CD4-positive, CD25-positive, alpha-beta regulatory T cell (primary cell): Measurements from ENCODE around the gene NBAS. TPM values are rescaled to one million over a fixed set of nuclear protein-coding genes. Genes with fewer than 3 reads are reported as not detected.

ENCODE experiments used
- ATAC-seq, 2 donors: fragments of 150-1000 bp; cut with Tn5 transposase; one replicate each; pipeline ENCODE4 v1.10.0; 2021; ENCODE audit warnings: low read depth in 2 of 2, moderate number of reproducible peaks in 2 of 2, moderate library complexity in 1 of 2
- DNase-seq, 3 donors: peaks; one replicate each; pipeline versions ENCODE4 v3.0.0 to v3.0.0-alpha.2; 2012 to 2022; ENCODE audit warnings: mixed read lengths in 1 of 3
- H3K27ac ChIP-seq: one replicate; pipeline ENCODE4 v1.7.0; 2013; ENCODE audit warnings: mild to moderate bottlenecking, low read length; ENCODE audit not compliant: insufficient read depth, poor library complexity, severe bottlenecking
- H3K27me3 ChIP-seq: one replicate; pipeline ENCODE4 v1.7.0; 2013; ENCODE audit warnings: low read length; ENCODE audit not compliant: control insufficient read depth, insufficient read depth
- H3K36me3 ChIP-seq: one replicate; pipeline ENCODE4 v1.7.0; 2013; ENCODE audit warnings: mild to moderate bottlenecking, low read length, moderate library complexity; ENCODE audit not compliant: control insufficient read depth, insufficient read depth
- H3K4me1 ChIP-seq: 2 replicates; pipeline ENCODE4 v1.7.0; 2013; ENCODE audit warnings: mild to moderate bottlenecking, low read length; ENCODE audit not compliant: insufficient read depth, control insufficient read depth, poor library complexity, severe bottlenecking
- H3K4me3 ChIP-seq: one replicate; pipeline ENCODE4 v1.7.0; 2013; ENCODE audit warnings: low read depth, mild to moderate bottlenecking, low read length, moderate library complexity
- H3K9me3 ChIP-seq, 2 experiments: 1 replicate in 1 of 2; 2 replicates in 1 of 2; pipeline ENCODE4 v1.7.0; 2013; ENCODE audit warnings: low read length in 2 of 2, mild to moderate bottlenecking in 1 of 2, moderate library complexity in 1 of 2; ENCODE audit not compliant: control insufficient read depth in 2 of 2
- H3K27ac Mint-ChIP-seq, 3 donors: one replicate each; pipeline ENCODE4 v1.8.0; 2020 to 2022; ENCODE audit warnings: mild to moderate bottlenecking in 3 of 3, mixed read lengths in 3 of 3, moderate library complexity in 2 of 3
- H3K27me3 Mint-ChIP-seq: one replicate; pipeline ENCODE4 v1.8.0; 2022; ENCODE audit warnings: mild to moderate bottlenecking, mixed read lengths
- H3K36me3 Mint-ChIP-seq: one replicate; pipeline ENCODE4 v1.8.0; 2020; ENCODE audit warnings: mixed read lengths
- H3K4me1 Mint-ChIP-seq, 4 donors: one replicate each; pipeline ENCODE4 v1.8.0; 2020 to 2022; ENCODE audit warnings: mixed read lengths in 4 of 4, mild to moderate bottlenecking in 1 of 4
- H3K4me3 Mint-ChIP-seq, 4 donors: one replicate each; pipeline ENCODE4 v1.8.0; 2020 to 2022; ENCODE audit warnings: mild to moderate bottlenecking in 4 of 4, mixed read lengths in 4 of 4, moderate library complexity in 3 of 4
- H3K9me3 Mint-ChIP-seq, 7 donors: one replicate each; pipeline ENCODE4 v1.8.0; 2020 to 2022; ENCODE audit warnings: mixed read lengths in 7 of 7, mild to moderate bottlenecking in 3 of 7, moderate library complexity in 2 of 7
- polyA plus RNA-seq, 4 donors: library from polyadenylated mRNA; unstranded; fragments of 300-500 nt; fragmentation: Illumina TruSeq; gene quantifications; one replicate each; pipeline ENCODE4 v1.2.3, GENCODE V29; 2021
- total RNA-seq: library from RNA; stranded (reverse); gene quantifications from one replicate; pipeline ENCODE4 v1.2.3, GENCODE V29; 2022

Gene NBAS
- total and polyA plus RNA-seq, 5 donors from 2014 or later, result 18.5 to 31.9 (median 19.5) TPM

DNA sequence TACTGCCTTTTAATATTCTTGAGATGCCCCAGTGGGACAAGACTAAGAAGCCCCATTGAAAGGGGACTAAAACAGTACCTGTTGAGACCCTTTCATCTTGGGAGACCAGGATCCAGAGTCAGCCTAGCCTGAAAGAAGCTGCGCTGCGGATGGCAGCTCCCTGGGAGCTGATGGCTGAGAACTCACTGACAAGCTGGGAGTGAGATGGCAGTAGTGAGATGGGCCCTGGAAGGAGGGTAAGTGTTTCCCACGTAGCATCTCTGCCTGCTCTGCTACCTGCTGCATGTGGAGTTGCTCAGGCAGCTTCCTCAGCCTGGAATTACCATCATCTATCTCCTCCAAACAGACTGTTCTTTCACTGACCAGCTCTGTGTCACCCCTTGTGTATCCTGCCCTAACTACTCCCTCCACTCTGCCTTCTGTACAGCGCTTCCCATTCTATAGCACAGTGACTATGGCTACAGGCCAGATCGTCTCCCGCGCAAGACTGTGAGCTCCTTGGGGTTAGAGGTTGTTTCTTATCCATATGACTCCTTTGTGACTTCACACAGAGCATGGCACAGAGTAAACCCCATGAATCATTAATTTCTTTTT, 330.4 kb downstream of the NBAS start:
- DNase-seq (no peak), ATAC-seq (no peak)
- Mint-ChIP-seq H3K4me1 (peaks cover 0 to 13% (median 0%) of the 10 kb centered on the region in 4 donors), H3K36me3 (peaks cover 47% of the 10 kb centered on the region), H3K27ac (no peak overlapping the region), H3K4me3 (no peak overlapping the region), H3K9me3 (no peaks in the 10 kb centered on the region), H3K27me3 (no peaks in the 10 kb centered on the region)
- Histone ChIP-seq H3K9me3 (no peaks in the 10 kb centered on the region), H3K4me1 (no peaks in the 10 kb centered on the region), H3K36me3 (peaks cover 21% of the 10 kb centered on the region), H3K4me3 (no peak overlapping the region), H3K27me3 (no peaks in the 10 kb centered on the region), H3K27ac (no peak overlapping the region)

DNA sequence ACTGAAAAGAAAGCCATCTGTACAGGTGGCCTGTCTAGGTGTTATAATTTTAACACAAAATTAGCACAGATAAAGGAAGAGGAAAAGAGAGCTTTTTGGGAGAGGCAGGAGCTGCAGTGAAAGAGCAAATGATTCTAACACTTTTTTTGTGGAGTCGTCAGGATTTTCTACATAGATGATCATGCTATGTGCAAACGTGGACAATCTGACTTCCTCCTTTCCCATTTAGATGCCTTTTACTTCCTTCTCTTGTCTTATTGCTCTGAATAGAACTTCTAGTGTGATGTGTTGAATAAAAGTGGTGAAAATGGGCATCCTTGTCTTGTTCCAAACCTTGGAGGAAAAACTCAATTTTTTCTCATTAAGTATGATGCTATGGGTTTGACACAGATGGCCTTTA, 334.5 kb downstream of the NBAS start:
- H3K36me3 Mint-ChIP-seq, result peaks cover 47% of the 10 kb centered on the region
- DNase-seq, result no peak

DNA sequence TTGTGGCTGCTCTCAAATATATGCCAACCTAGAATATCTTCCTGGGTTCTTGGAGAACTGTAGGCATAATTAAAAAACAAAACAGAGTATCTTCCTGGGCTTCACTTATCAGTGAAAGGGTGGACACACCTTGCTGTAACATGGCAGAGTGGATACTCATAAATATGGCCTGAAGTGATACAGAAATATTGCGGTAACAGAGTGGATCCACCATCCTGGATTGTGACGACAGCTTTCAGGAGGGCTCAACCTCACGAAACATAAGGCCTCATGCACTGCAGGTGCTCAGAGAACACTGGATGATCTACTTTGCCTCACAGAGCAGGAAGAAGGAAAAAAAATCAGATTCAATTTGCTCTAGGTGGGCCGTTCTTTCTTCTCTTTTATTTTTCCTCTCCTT, 336.0 kb downstream of the NBAS start:
- H3K9me3 Mint-ChIP-seq, result no peaks in the 10 kb centered on the region
- no peak for DNase-seq
- Histone ChIP-seq H3K4me1 (no peaks in the 10 kb centered on the region), H3K27ac (no peak overlapping the region), H3K36me3 (peaks cover 16% of the 10 kb centered on the region), H3K4me3 (no peak overlapping the region), H3K9me3 (no peaks in the 10 kb centered on the region), H3K27me3 (no peaks in the 10 kb centered on the region)
- H3K36me3 Mint-ChIP-seq, result peaks cover 42% of the 10 kb centered on the region
- ATAC-seq, result no peak
- no peak overlapping the region for H3K27ac Mint-ChIP-seq
- no peaks in the 10 kb centered on the region for H3K27me3 Mint-ChIP-seq
- no peak overlapping the region for H3K4me3 Mint-ChIP-seq
- H3K4me1 Mint-ChIP-seq, result peaks cover 0 to 6% (median 2%) of the 10 kb centered on the region in 4 donors

More for the DNA sequence above, 334.5 kb downstream of the NBAS start:
- Mint-ChIP-seq H3K9me3 (no peaks in the 10 kb centered on the region), H3K27me3 (no peaks in the 10 kb centered on the region), H3K4me3 (no peak overlapping the region), H3K27ac (no peak overlapping the region), H3K4me1 (peaks cover 0 to 5% (median 0%) of the 10 kb centered on the region in 4 donors)
- no peak overlapping the region for H3K4me3 ChIP-seq
- H3K36me3 ChIP-seq, result peaks cover 18% of the 10 kb centered on the region
- H3K4me1 ChIP-seq, result no peaks in the 10 kb centered on the region
- no peaks in the 10 kb centered on the region for H3K9me3 ChIP-seq
- H3K27me3 ChIP-seq, result no peaks in the 10 kb centered on the region
- ATAC-seq, result no peak
- no peak overlapping the region for H3K27ac ChIP-seq

GRCh38 chr2:15224641-15225040, 336.5 kb downstream of the NBAS start:
- Mint-ChIP-seq H3K36me3 (peaks cover 38% of the 10 kb centered on the region), H3K27ac (no peak overlapping the region), H3K4me1 (peaks cover 0 to 6% (median 2%) of the 10 kb centered on the region in 4 donors), H3K27me3 (no peaks in the 10 kb centered on the region), H3K4me3 (no peak overlapping the region), H3K9me3 (no peaks in the 10 kb centered on the region)
- H3K36me3 ChIP-seq, result peaks cover 16% of the 10 kb centered on the region
- H3K4me1 ChIP-seq, result no peaks in the 10 kb centered on the region
- no peak for ATAC-seq
- H3K9me3 ChIP-seq, result no peaks in the 10 kb centered on the region
- H3K27ac ChIP-seq, result no peak overlapping the region
- no peak for DNase-seq
- H3K27me3 ChIP-seq, result no peaks in the 10 kb centered on the region
- H3K4me3 ChIP-seq, result no peak overlapping the region

DNA sequence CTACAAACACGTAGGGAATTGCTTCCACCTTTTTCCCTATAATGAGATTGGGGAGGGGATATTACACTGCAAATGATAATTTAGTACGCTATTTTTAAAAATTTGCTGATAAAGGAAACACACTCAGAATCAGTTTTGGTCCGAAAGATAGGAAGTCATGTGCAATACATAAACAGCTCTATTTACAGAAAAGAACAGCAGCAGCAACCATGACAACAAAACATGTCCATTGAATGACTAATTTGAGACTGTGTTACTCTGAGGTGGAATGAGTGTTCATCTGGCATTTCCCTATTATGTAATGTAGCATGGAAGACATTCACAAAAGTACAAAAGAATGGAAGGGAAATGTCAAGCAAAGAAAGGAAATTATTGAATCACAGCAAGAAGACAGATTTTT, 337.2 kb downstream of the NBAS start:
- Histone ChIP-seq H3K9me3 (no peaks in the 10 kb centered on the region), H3K4me1 (no peaks in the 10 kb centered on the region), H3K27me3 (no peaks in the 10 kb centered on the region), H3K36me3 (peaks cover 16% of the 10 kb centered on the region), H3K27ac (no peak overlapping the region), H3K4me3 (no peak overlapping the region)
- ATAC-seq, result no peak
- Mint-ChIP-seq H3K36me3 (peaks cover 37% of the 10 kb centered on the region), H3K9me3 (no peaks in the 10 kb centered on the region), H3K27ac (no peak overlapping the region), H3K4me1 (peaks cover 0 to 6% (median 2%) of the 10 kb centered on the region in 4 donors), H3K4me3 (no peak overlapping the region), H3K27me3 (no peaks in the 10 kb centered on the region)
- no peak for DNase-seq

GRCh38 chr2:15222856-15223255, 338.3 kb downstream of the NBAS start:
- no peak for ATAC-seq
- no peaks in the 10 kb centered on the region for H3K9me3 Mint-ChIP-seq
- no peak overlapping the region for H3K27ac ChIP-seq
- H3K27me3 Mint-ChIP-seq, result no peaks in the 10 kb centered on the region
- H3K4me1 Mint-ChIP-seq, result peaks cover 0 to 6% (median 2%) of the 10 kb centered on the region in 4 donors
- no peaks in the 10 kb centered on the region for H3K4me1 ChIP-seq
- peaks cover 16% of the 10 kb centered on the region for H3K36me3 ChIP-seq
- H3K36me3 Mint-ChIP-seq, result peaks cover 28% of the 10 kb centered on the region
- no peak overlapping the region for H3K4me3 Mint-ChIP-seq
- no peak overlapping the region for H3K4me3 ChIP-seq
- no peak overlapping the region for H3K27ac Mint-ChIP-seq
- H3K9me3 ChIP-seq, result no peaks in the 10 kb centered on the region
- no peak for DNase-seq
- H3K27me3 ChIP-seq, result no peaks in the 10 kb centered on the region

GRCh38 chr2:15220603-15221002, 340.5 kb downstream of the NBAS start:
- H3K9me3 Mint-ChIP-seq, result peaks cover 0 to 1% (median 0%) of the 10 kb centered on the region in 7 donors
- H3K27ac Mint-ChIP-seq, result no peak overlapping the region

DNA sequence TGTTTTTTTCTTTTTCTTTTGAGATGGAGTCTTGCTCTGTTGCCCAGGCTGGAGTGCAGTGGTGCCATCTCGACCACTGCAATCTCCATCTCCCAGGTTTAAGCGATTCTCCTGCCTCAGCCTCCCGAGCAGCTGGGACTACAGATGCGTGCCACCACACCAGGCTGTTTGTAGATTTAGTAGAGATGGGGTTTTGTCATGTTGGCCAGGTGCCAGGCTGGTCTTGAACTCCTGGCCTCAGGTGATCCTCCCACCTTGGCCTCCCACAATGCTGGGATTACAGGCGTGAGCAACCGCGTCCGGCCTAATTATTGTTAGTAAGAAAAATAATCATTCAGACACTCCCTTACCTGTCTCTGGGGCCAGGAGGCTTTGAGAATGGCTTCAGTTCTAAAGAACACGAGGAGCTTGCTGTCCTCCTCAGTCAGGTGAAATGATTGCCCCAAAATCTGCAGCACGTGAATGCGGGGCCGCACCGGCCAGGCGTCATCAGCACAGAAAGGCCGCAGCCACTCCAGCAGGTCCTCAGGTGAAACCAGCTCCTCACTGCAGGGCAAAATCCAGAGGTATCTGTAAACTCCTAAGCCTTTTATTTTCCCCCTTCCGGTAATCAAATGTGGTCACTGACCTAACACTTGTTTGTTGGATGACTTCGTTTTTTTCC, 342.6 kb downstream of the NBAS start:
- no peak for ATAC-seq
- peaks cover 0 to 1% (median 0%) of the 10 kb centered on the region in 7 donors for H3K9me3 Mint-ChIP-seq
- peaks cover 0 to 6% (median 2%) of the 10 kb centered on the region in 4 donors for H3K4me1 Mint-ChIP-seq
- DNase-seq, result no peak
- Histone ChIP-seq H3K4me3 (no peak overlapping the region), H3K9me3 (no peaks in the 10 kb centered on the region), H3K36me3 (peaks cover 4% of the 10 kb centered on the region), H3K27me3 (no peaks in the 10 kb centered on the region), H3K4me1 (no peaks in the 10 kb centered on the region), H3K27ac (no peak overlapping the region)
- no peak overlapping the region for H3K27ac Mint-ChIP-seq
- H3K4me3 Mint-ChIP-seq, result no peak overlapping the region
- H3K36me3 Mint-ChIP-seq, result peaks cover 49% of the 10 kb centered on the region
- H3K27me3 Mint-ChIP-seq, result no peaks in the 10 kb centered on the region

More at GRCh38 chr2:15220603-15221002, 340.5 kb downstream of the NBAS start:
- no peak for DNase-seq
- peaks cover 9% of the 10 kb centered on the region for H3K36me3 ChIP-seq
- H3K9me3 ChIP-seq, result no peaks in the 10 kb centered on the region
- H3K4me3 Mint-ChIP-seq, result no peak overlapping the region
- H3K36me3 Mint-ChIP-seq, result peaks cover 41% of the 10 kb centered on the region
- no peak overlapping the region for H3K4me3 ChIP-seq
- peaks cover 0 to 6% (median 2%) of the 10 kb centered on the region in 4 donors for H3K4me1 Mint-ChIP-seq
- no peaks in the 10 kb centered on the region for H3K27me3 ChIP-seq
- no peak overlapping the region for H3K27ac ChIP-seq
- no peaks in the 10 kb centered on the region for H3K4me1 ChIP-seq
- no peaks in the 10 kb centered on the region for H3K27me3 Mint-ChIP-seq
- no peak for ATAC-seq
